AG20443 (cell line): ENCODE data around the gene PPP2R2C.

Experiments used
- DNase-seq: peaks from one replicate; pipeline ENCODE4 v3.0.0; 2012; ENCODE audit warnings: low spot score, mixed read lengths

Gene PPP2R2C

DNA sequence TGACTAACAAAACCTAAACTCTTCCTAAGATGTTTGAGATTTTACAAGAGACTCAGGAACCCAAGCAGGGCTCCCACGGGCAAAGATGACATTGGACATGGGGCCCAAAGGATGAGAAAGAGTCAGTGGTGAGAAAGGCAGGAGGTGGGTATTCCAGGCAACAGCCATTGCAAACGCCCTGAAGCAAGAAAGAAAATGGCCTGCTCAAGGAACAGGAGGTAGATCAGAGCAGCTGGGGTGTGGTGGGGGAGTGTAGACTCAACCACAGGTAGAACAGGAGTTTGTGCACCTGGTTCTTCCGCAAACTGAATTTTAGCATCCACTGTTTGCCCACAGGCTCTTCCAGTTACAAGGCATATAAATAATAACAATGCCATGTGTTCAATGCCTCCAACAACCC lies 3.3 kb downstream of the PPP2R2C start:
- DNase-seq: no peak

DNA sequence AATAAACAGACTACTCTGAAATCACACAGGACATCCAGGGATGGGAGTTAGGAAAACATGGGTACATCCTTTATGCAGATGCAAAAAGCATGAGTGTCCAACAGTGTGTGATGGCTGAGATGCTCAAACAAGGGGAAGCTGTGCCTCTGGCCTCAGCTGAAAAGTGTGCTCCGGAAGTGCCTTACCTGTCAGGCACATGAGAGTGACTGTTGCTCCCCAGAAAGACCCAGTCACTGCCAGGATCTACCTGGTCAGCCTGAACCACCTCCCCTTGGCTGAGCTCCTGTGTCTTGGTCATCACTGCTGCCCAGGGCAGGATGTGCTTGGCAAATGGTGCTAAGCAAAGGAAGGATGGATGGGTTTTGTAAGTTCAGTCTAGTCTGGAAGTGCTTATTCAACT lies 4.0 kb downstream of the PPP2R2C start:
- DNase-seq: no peak

DNA sequence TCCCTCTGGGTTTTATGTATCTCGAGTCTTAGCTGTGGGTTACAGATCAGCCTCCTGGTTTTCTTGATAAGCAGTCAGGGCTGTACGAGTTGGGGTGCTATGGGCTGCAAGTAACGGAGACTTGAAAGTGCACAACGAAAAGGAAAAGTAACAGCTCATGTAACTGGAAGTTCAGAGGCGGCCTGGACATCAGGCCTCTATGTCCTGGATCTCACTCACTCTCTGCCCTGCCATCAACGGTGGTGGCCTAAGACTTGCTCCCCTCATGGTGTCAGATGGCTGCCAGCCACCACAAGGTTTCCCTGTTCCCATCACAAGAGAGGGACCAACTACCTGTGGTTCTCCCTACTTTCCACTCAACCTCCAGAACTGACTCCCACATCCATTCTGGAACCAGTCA lies 4.8 kb downstream of the PPP2R2C start:
- DNase-seq: no peak

DNA sequence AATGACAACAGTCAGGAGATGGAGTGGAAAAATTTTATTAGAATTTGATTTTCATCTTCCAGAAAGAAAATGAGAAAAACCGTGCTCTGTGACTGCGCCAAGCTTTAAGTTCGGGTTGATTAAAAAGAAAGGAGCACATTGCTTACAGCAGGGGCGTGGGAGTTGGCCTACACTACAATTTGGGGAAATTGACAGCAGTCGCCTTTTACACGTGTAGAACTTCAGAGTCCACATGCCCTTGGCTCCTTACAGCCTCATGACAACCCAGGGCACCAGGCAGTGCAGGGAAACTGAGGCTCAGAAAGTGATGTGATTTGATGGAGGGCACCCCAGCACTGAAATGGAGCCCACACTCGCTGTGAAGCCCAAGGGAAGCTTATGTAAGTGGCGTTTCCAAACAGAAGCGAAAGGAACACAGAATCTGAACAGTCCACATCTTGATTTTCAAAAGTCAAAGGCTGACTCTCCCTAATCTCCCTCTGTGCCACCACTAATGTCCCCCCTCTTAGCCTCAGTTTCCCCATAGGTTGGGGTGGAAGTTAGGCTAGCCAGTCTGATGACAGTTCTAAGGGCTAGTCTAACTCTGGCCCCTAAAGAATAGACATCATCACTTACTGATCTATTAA lies 5.5 kb downstream of the PPP2R2C start:
- DNase-seq: no peak

DNA sequence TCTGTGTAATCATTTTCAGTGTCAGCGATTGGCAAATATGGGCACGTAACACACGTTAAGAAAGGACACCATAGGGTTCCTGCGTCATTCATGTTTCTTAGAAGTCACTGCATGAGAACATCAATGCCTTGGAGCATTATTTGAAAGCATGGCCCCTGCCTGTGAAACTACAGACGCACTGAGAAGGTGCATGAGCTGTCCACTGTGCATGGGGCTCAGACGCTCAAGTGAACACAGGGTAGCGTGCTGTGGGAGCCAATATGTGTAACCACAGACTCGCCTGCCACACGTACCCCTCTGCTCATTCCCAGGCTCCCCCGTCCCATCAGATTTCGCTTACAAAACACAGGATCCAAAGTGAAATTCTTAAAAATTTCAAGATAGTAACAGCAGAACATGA lies 6.5 kb downstream of the PPP2R2C start:
- no peak for DNase-seq

DNA sequence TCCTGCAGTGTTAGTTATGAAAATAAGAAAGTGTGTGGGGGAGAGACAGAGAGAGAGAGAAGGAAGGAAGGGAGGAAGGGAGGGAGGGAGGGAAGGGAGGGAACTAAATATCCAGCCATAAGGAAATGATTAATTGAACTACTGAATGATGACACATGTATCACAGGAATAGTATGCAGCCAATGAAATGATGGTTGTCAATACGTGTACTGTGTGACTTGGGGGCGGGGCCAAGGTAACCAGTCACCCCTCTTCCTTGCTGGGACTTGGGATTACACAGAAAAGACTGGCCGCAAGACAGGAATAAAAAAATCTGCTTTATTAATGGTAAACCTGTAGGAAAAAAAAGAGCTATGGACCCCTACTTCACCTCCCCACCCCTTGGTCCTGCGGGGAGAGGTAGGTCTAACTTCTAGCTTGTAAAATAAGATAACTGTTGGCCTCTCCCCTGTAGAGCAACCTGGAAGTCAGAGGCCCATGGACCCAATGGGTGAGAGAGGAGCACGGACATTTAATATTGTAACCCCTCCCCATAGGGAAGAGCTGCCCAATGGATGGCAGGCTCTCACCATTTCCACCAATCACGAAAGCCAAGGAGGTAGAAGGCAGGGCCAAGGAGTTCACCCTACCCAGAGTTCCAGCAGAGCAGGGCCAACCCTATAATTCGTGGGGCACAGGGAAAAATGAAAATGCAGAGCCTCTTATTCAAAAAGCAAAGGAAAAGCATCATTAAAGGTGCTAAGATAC lies 7.4 kb downstream of the PPP2R2C start:
- no peak for DNase-seq

DNA sequence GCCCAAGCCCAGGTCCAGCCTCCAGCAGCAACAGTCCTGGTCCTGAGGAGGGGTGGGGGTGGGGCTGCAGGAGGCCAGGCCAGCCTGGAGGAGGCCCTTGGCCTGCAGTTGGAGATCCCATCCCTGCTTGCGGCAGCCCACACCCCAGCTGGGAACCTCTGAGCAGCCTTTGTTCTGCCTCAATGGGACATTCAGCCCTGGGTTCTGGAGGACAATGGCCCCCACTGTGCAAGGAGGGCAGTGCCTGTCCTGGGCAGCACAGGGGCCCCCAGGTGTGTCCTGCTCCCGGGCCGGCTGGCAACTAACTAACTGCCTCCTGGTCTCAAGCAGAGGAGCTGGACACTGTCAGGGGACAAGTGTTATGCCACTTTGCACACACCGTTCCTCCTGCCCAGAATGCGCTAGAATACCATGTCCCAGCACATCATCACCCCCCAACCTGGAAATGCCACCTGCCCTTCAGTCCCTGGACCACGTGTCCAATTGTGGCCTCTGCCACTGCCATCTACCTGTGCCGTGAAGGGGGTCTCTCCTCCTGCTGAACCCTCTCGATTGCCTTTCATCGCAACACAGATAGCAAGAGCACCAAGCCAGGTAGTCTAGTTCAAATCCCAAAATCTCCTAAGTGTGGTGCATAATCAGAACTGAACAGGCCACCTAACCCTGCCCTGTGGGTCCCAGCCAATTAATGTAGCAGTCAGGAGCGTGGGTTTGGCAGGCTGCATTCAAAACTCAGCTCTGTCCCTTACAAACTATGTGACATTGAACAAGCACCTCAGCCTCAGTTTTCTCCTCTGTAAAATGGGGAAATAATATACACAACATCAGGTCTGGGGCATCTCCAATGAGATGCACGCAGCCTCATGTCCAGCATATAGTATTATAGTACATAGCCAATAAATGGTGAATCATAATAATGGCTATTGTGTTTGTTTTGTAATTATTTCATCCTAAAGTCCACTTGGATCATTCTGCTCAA lies 8.8 kb downstream of the PPP2R2C start:
- no peak for DNase-seq

DNA sequence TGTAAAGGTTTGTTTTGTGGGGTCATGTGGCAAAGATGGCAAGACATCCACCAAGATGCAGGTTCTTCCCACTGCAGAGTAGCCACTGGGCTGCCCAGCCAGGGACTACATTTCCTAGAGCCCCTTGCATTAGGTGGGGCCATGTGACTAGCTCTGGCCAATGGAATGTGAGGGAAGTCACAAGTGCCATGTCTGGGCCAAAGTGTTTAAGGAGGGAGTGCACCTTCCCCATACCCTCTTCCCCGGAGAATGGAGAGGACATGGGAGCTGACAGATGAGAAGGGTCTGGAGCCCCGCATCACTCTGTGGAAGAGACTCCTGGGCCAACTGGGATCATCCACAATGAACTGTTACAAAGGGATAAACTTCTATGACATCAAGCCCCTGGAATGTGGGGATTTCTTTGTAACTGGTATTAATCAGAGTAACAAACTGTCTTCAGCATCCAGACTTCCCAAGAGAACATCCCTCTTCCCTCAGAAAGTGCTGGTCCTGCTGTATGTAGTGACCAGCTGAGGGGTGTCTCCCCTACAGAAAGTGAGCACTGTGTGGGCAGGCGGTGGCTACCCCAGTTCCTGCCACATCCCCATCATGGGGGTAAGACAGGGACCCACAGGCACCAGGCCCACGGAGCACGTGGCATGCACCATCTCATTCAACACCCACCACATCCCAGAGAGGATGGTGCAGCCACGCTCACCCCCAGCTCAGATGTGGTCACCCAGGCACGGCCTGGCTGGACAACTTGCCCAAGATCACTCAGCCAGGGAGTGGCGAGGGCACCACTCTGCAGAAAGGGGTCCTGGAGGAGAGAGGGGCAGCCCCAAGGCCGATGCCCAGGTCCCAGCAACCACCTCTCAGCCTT lies 10.9 kb downstream of the PPP2R2C start:
- DNase-seq: no peak

DNA sequence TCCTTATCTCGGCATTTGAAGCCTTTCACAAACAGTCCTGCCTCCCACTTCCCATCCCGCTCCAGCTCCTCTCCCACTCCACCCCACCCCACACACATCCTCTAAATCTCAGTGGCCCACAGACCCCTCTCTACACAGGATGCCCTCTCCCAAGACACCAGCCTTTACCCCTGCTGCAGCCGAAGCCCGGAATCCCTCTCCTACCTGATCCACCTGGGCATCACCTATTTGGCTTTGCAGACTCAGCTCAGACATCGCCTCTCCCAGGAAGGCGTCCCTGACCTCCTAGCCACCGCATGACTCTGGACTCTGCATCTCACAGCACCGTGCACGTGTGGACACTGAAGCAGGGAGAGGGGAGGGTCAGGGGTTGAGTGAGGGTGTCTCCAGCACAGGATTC lies 11.5 kb downstream of the PPP2R2C start:
- no peak for DNase-seq

DNA sequence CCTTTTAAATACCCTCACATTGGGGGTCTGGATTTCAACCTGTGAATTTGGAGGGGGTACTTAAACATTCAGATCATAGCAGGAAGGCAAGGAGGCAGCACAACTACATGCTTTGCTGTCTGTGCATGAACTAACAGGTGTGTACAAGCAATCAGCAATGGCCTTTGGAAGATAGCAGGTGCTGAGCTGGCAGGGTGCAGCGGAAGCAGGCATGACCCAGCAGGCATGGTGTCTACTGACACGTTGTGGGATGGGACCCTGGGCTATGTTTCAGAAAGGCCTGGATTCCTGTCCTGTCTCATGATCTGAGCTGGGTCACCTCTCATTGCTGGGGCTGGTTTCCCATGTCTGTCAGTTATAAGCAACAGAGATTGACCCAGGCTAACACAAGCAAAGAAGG lies 13.9 kb downstream of the PPP2R2C start:
- no peak for DNase-seq

DNA sequence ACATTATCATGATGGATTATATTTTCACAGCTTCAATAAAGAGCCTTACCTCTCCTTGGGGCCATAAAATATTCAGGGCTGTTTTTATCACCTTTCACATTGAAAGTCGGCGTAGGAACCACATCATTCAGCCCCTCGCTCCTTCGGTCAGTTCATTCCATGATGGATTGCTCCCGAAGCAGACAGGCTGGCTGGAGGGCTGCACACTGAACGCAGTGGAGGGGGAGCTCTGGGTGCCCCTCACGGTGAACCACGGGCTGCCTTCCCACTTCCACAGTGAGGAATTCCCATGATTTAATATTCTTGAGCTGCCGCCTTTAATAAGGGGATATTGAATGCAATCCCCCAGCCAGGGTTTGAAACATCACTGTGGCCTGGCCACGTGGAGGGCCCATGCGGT lies 16.0 kb downstream of the PPP2R2C start:
- DNase-seq: no peak

DNA sequence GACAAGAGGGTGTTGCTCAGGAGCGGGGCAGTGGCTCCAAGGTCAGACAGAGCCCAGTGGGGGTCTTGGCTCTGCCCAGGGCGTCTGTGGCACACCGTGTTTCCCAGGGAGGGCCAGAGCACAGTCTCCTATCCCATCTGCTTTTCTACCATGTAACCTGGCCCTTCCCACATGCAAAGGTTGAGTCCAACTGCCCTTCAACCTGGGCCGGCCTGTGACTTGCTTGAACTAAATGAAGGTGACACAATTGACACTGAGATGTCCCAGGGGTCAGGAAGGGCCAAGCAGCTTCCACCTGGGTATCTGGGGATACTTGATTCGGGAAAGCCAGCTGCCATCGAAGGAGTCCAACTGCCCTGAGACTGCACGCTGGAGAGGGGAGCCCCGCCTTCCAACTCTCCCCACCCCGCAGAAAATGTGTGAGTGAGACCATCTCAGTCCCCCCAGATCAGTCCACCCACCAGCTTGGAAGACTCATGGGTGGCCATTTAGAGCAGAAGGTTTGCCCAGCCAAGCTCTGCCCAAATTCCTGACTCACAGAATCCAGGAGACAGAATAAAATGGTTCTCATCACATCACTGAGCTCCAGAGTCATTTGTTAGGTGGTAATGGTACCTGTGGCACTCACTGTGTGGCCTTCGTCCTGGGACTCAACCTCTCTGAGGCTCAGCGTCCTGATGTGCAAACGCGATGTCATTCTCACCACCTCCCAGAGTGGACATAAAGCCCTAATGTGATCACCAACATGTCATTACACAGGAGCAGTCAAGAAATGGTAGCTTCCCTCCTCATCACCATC lies 18.1 kb downstream of the PPP2R2C start:
- DNase-seq: no peak

DNA sequence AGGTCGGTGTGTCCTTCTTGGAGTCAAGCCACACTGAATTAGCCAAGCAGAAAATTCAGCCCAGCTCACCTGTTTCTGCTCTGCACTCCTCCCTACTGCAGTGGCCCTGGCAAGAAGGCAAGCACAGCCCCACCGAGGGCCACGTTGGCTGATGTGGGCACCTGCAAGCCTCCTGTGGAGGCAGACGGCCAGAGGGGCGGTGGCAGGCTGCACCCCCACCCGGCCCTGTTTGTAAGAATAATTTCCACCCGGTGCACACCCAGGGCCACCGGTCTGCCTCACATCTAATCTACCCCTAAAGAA lies 18.8 kb downstream of the PPP2R2C start:
- DNase-seq: no peak

DNA sequence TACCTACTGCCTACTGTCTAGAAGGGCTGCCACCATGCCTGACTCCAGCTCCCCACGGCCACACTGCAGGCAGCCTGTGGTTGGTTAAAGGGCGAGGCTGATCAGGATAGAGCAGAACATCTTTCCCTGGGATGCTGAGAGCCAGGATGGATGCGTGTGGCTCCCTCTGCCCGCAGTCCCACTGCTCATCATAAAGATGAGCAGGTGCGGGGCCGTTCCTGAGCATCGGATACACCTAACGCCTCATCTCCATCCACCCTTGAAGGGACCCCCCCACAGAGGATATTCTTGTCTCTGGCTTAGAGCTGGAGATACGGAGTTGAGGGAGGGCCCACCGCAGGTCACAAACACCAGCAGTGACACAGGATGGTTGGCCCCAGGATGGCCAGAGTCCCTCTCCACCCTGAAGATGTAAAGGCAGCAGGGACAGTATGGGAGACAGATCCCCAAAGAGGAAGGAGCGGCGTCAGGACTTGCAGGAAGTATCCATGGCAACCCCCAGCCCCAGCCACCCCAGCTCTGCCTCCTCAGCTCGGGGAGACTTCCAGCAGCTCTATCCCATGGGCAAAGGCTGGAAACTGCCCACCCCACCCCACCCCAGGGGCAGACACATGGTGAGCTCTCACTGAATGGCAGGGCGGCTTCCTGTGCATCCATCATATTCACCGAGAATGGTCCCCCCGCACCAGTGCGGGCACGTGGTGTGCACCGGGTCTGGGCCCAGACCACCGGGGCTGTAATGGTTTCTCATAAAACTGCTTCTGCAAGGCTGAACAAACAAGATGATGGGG lies 19.3 kb downstream of the PPP2R2C start:
- DNase-seq: no peak

DNA sequence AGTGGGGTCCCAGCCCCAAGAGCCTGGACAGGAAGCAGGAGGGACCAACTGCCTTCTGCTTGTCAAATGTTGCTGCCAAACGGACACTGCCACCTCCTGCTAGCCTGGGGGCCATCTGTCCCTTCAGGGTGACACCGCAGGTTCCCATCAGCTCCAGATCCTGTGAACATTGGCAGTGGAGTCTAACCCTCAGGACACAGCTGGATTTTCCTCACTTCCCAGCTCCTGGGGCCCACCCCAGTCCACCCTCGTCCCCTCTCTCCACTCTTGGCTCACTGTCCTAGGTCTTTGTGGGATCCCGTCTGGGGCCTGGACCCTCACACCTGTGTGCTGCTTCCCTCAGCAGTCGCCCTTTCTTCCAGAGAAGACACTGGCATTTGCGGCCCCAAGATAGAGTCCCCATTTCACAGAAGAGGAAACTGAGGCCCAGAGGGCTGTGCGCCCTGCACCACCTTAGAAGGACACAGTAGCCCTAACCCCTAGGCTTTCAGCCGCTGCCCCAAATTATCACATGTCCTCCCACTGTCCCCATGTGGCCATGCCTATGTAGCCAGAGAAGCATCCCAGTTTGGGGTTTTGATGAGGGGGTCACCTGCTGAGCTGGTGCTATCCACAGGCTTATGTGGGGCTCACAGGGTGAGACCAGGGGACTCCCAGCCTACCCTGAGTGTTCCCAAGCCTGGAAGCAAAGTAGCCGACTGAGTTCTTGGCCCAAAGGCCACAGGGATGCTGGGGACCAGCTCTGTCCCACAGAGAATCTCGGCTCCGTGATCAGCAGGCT lies 20.1 kb downstream of the PPP2R2C start:
- DNase-seq: no peak

DNA sequence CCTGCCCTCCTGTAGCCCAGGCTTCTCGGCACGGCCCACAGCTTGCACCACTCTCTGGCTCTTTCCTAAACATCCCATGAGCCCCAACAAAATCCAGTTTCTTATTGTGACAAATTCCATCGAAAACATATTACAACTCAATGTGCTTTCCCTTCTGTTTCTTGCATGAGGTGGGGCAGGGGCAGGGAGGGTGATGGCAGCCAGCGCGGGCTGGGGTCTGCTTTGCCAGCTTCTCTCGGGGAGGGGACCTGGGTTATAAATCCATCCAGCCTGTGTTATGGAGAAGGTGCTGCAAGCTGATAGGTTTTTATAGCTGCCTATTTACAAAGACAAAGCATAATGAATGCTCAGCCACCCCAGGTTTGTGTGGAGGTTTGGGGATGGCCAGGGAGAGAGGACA lies 21.1 kb downstream of the PPP2R2C start:
- no peak for DNase-seq

DNA sequence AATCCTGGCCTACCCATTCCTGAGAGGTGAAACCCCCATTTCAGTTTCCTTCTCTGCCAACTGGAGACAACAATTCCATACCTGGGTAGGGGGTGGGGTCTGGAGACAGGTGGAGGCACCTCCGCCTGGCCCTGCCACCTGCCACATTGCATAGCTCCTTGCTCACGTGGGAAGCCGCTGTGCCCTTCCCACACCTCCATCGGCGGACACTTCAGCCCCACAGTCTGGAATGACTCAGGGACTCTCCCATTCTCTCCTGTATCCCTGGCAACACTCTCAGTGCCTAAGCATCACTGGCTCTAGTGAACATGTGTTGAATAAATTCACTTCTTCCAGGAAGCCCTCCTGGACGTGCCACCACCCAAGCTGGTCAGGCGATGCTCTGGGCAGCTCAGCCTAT lies 21.7 kb downstream of the PPP2R2C start:
- no peak for DNase-seq

DNA sequence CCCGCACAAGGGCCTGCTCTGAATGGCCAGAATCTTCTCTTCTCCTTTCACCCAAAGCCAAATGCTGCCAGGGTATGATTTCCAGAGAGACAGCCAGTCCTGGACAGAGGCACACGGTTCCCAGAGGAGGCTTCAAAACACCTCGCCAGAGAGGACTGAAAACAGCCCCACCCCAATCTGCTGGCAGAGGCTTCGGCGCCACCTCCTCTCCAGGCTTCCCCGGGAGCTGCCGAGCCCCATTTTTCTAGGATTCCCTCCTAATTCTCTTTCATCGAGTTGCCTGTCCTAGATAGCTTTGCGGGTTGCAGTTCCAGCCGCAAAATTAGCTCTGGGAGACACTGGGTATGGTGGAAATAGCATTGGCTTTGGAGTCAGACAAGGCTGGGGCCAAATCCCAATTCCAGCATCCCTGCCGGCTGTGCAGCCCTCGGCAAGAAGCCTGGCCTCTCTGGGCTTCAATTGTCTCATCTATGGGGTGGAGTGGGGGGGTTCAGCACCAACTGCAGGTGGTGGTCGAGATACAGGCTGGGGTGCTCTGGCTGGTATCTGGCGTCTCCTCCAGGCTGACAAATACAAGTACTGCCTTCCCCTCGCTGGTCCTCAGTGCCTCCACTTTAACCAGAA lies 22.6 kb downstream of the PPP2R2C start:
- no peak for DNase-seq

DNA sequence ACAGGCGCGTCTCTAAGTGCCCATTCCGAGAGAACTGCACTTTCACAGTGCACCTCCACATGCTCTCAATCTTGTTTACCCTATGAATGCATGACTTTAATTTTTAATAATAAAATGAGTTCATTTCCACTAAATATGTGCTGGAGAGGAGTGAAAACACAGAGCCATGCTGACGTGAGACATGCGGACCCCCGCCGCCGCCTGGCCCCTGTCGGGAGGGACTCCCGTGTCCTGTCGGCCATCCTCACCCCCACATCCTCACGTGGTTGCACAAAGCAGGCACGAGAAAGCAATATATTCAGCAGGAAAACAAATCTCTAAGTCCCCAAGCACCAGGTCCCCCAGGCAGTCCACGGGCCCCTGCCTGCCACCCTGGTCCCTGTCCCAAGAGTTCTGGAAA lies 23.1 kb downstream of the PPP2R2C start:
- no peak for DNase-seq
